ENCODE data around the gene OSBP.
"Not testable (repeated sequence)": the region's sequence is repeated elsewhere in the genome, so short reads cannot be mapped to it uniquely, and the experiment has no call there.

Gene OSBP

GRCh38 chr11:59550842-59551658 is 64.5 kb downstream of the OSBP start:
- no peak for TF ChIP-seq CTCF (IDR thresholded peaks at IDR 0.05; ENCODE audit: extremely low read depth, insufficient read depth, missing control alignments)
- peak; percentile 39 for DNase-seq (ENCODE audit: low spot score)
- in situ Hi-C loops (cut with MboI; ENCODE audit: low pct_unique_long_range_greater_than_20kb, low sequenced_read_pairs, unreplicated experiment), result no loop called here

- in situ Hi-C loops (cut with MboI; ENCODE audit: low pct_unique_long_range_greater_than_20kb, low sequenced_read_pairs, unreplicated experiment), result no loop called here
- DNase-seq (ENCODE audit: low spot score), result peak; percentile 80
- TF ChIP-seq CTCF (IDR thresholded peaks at IDR 0.05; ENCODE audit: extremely low read depth, insufficient read depth, missing control alignments), result peak; percentile 52
Measured at GRCh38 chr11:59550368-59550841, 65.2 kb downstream of the OSBP start.

GRCh38 chr11:59548309-59548656 is 67.3 kb downstream of the OSBP start:
- DNase-seq (ENCODE audit: low spot score), result no peak
- in situ Hi-C loops (cut with MboI; ENCODE audit: low pct_unique_long_range_greater_than_20kb, low sequenced_read_pairs, unreplicated experiment), result no loop called here
- no peak for TF ChIP-seq CTCF (IDR thresholded peaks at IDR 0.05; ENCODE audit: extremely low read depth, insufficient read depth, missing control alignments)

GRCh38 chr11:59547605-59548308 is 67.8 kb downstream of the OSBP start:
- in situ Hi-C loops (cut with MboI; ENCODE audit: low pct_unique_long_range_greater_than_20kb, low sequenced_read_pairs, unreplicated experiment); DNase-seq (ENCODE audit: low spot score): not testable (repeated sequence)

- no peak for TF ChIP-seq CTCF (IDR thresholded peaks at IDR 0.05; ENCODE audit: extremely low read depth, insufficient read depth, missing control alignments)
- DNase-seq (ENCODE audit: low spot score), result no peak
- in situ Hi-C loops (cut with MboI; ENCODE audit: low pct_unique_long_range_greater_than_20kb, low sequenced_read_pairs, unreplicated experiment), result no loop called here
Measured at GRCh38 chr11:59545179-59546020, 70.2 kb downstream of the OSBP start.

- no peak for TF ChIP-seq CTCF (IDR thresholded peaks at IDR 0.05; ENCODE audit: extremely low read depth, insufficient read depth, missing control alignments)
- no peak for DNase-seq (ENCODE audit: low spot score)
- in situ Hi-C loops (cut with MboI; ENCODE audit: low pct_unique_long_range_greater_than_20kb, low sequenced_read_pairs, unreplicated experiment), result no loop called here
Measured at GRCh38 chr11:59544869-59545178, 70.8 kb downstream of the OSBP start.

- DNase-seq (ENCODE audit: low spot score), result not testable (repeated sequence)
Measured at GRCh38 chr11:59543713-59544112, 71.9 kb downstream of the OSBP start.

More at GRCh38 chr11:59543713-59544112, 71.9 kb downstream of the OSBP start:
- in situ Hi-C loops (cut with MboI; ENCODE audit: low pct_unique_long_range_greater_than_20kb, low sequenced_read_pairs, unreplicated experiment), result not testable (repeated sequence)
